ENCODE results near the gene ZNF143. TPM values are rescaled to one million over a fixed set of nuclear protein-coding genes. Genes with fewer than 3 reads are reported as not detected.

The ZNF143 gene
- total RNA-seq, 6 experiments from 2014 or later, result 5.8 to 16.0 (median 9.5) TPM

GRCh38 chr11:9561279-9561982, 100.6 kb downstream of the ZNF143 start:
- peaks cover 0 to 13% (median 0%) of the 10 kb centered on the region in 4 donors for H3K4me1 ChIP-seq
- no peak overlapping the region for H3K4me3 ChIP-seq
- no peaks in the 10 kb centered on the region for H3K27me3 ChIP-seq
- TF ChIP-seq POLR2A (IDR thresholded peaks at IDR 0.05) (no peak), CTCF (IDR thresholded peaks at IDR 0.05) (no peak)
- H3K27ac ChIP-seq, result no peak overlapping the region
- WGBS (ENCODE audit: insufficient coverage, low coverage, low lambda C conversion rate, missing lambda C conversion rate), result 100% methylated on average over 2 of the region's 2 CpGs
- ATAC-seq (no peak), DNase-seq (no peak)
- intact Hi-C loops (cut with DNase I), result no loop called here
- no peaks in the 10 kb centered on the region for H3K36me3 ChIP-seq
- no peaks in the 10 kb centered on the region for H3K9me3 ChIP-seq

- no peak overlapping the region for H3K4me3 ChIP-seq
- H3K27ac ChIP-seq, result no peak overlapping the region
- no peak for DNase-seq
- no peak for ATAC-seq
- TF ChIP-seq POLR2A (IDR thresholded peaks at IDR 0.05) (no peak), CTCF (IDR thresholded peaks at IDR 0.05) (no peak)
- intact Hi-C loops (cut with DNase I), result no loop called here
- no peaks in the 10 kb centered on the region for H3K9me3 ChIP-seq
- no peaks in the 10 kb centered on the region for H3K36me3 ChIP-seq
- no peaks in the 10 kb centered on the region for H3K27me3 ChIP-seq
- H3K4me1 ChIP-seq, result peaks cover 0 to 25% (median 0%) of the 10 kb centered on the region in 4 donors
These were observed 101.9 kb downstream of the ZNF143 start for GRCh38 chr11:9562716-9563115.

- WGBS (ENCODE audit: insufficient coverage, low coverage, low lambda C conversion rate, missing lambda C conversion rate), result no CpG with 5 or more reads among the region's 1 CpG
- ATAC-seq, result no peak
- TF ChIP-seq POLR2A (IDR thresholded peaks at IDR 0.05), result no peak
- no peak for TF ChIP-seq CTCF (IDR thresholded peaks at IDR 0.05)
These were observed 102.5 kb downstream of the ZNF143 start for GRCh38 chr11:9563196-9563730.

GRCh38 chr11:9565822-9566560, 105.2 kb downstream of the ZNF143 start:
- H3K27ac ChIP-seq, result peak overlapping the region; percentile 79 to 90 (median 88)
- H3K4me1 ChIP-seq, result peaks cover 0 to 53% (median 10%) of the 10 kb centered on the region in 4 donors
- intact Hi-C loops (cut with DNase I), result no loop called here
- H3K27me3 ChIP-seq, result no peaks in the 10 kb centered on the region
- 10% methylated on average over 7 of the region's 7 CpGs for WGBS (ENCODE audit: insufficient coverage, low coverage, low lambda C conversion rate, missing lambda C conversion rate)
- no peaks in the 10 kb centered on the region for H3K36me3 ChIP-seq
- TF ChIP-seq POLR2A (IDR thresholded peaks at IDR 0.05) (peak; percentile 87), CTCF (IDR thresholded peaks at IDR 0.05) (no peak)
- H3K4me3 ChIP-seq, result no peak overlapping the region
- peak in 1 of 3 donors; percentile 28 for DNase-seq
- ATAC-seq, result peak; percentile 58 to 82 (median 68)
- no peaks in the 10 kb centered on the region for H3K9me3 ChIP-seq

More at GRCh38 chr11:9563196-9563730, 102.5 kb downstream of the ZNF143 start:
- Histone ChIP-seq H3K27me3 (no peaks in the 10 kb centered on the region), H3K9me3 (no peaks in the 10 kb centered on the region), H3K4me3 (no peak overlapping the region), H3K36me3 (no peaks in the 10 kb centered on the region), H3K4me1 (peaks cover 0 to 31% (median 2%) of the 10 kb centered on the region in 4 donors), H3K27ac (no peak overlapping the region)
- intact Hi-C loops (cut with DNase I), result no loop called here
- DNase-seq, result no peak

All from right lobe of liver (tissue), 6 donors.